Measurements from ENCODE around the gene ATF2.

Gene ATF2, protein sequence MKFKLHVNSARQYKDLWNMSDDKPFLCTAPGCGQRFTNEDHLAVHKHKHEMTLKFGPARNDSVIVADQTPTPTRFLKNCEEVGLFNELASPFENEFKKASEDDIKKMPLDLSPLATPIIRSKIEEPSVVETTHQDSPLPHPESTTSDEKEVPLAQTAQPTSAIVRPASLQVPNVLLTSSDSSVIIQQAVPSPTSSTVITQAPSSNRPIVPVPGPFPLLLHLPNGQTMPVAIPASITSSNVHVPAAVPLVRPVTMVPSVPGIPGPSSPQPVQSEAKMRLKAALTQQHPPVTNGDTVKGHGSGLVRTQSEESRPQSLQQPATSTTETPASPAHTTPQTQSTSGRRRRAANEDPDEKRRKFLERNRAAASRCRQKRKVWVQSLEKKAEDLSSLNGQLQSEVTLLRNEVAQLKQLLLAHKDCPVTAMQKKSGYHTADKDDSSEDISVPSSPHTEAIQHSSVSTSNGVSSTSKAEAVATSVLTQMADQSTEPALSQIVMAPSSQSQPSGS

DNA sequence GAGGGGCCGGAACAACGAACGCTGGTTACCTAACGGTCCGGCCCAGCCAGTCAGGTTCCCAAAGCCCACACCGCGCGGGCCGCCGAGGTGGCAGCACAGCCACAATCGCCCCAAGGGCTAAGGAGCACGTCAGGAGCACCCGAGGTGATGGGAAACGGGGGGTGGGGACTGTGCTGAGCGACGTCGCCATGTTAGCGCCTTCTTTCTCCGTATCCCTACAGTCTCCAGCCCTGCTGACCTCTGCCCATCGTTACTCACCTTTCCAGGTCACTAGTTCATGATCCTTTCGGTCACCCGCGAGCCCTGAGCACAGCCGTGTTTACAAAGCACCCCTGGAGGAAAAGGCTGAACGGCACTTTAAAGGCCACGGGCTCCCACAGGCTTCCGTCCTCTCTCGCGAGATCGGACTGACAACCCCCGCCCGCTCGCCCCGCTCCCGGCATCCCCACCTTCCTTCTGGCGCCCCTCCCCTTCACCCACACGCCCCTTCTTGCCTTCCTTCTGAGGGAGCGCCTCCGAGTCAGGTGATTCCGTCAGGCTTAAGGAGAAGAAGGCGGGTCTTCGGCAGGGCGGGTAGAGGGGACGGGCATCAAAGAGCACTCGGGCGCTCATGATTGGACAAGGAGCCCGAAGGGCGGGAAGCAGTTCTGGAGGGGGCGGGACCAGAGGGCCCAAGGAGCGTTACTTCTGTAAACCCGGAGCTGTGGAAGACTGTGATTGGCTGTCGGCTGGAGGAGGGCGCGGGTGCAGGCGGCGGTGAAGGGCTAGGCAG lies at the start of gene ATF2:
Gene ATF2, minus strand, starts transcription at position 412 of the 772 bp plus-strand sequence. CDS start 31,760 bp downstream, outside the sequence.
- in situ Hi-C loops (cut with HindIII; ENCODE audit: low sequenced_read_pairs) = no loop called here

DNA sequence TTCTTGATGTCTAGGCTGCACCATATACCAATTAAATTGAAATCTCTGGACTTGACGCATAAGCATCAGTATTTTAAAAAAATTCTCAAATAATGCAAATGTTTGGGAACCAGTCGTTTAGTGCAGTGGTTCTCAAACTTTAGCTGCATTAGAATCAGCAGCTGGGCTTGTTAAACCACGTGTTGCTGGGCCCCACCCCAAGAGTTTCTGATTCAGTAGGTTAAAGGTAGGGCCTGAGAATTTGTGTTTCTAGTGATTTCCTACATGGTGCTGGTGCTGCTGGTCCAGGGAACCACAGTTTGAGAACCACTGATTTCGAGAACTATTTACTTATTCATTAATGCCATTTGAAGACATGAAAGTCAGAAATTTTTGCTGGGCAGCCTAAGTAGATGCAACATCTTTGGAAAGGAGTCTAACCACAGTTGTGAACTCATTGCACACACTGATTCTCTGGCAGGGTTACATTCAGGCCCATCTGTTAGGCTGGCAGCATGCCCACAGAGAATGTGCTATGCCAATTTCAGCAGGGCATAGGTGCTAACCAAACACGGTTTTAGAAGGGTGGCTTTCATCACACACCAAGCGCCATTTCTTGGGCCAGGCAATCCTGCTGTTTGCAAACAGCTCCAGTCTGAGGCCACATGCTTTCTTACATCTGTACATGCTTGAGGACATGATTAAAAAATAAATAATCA lies 39.9 kb upstream of the ATF2 start:
- in situ Hi-C loops (cut with HindIII; ENCODE audit: low sequenced_read_pairs) = no loop called here

DNA sequence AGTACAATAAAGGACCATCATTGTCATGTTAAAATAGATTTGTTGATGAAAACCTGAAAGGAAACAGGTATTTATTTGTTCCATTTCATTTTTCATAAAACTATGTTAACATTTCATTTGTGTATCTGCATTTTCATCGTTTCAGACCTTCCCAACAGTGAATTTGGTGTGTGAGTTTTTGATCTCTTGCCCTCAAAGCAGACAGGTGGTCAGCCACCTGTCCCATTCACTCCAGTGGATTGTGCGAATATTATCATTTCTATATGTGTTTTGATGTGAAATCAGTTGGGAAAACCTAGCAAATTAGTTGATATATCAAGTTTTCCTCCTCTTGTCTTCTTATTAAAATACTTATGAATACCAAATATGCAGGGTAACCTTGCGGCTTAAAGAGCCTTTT lies 38.9 kb upstream of the ATF2 start:
- in situ Hi-C loops (cut with HindIII; ENCODE audit: low sequenced_read_pairs) = no loop called here

DNA sequence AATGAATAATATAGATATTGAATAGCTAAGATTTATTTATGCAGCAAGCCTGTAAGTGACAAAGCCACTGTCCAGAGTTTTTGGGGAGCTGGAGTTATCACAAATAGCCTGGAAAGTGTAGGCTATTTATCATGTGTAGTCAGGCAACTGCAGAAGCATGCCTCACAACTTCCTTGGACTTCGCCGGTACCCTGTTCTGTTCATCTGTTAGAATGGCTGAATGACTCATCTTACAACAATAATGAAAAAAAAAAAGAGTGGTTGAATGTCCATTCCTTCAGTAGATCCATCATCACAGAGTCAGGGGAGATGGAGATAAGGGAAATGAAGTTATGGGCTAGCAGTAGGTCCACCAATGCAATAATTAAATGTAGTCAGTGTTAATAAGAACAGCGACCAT lies 37.5 kb upstream of the ATF2 start:
- in situ Hi-C loops (cut with HindIII; ENCODE audit: low sequenced_read_pairs) = no loop called here

DNA sequence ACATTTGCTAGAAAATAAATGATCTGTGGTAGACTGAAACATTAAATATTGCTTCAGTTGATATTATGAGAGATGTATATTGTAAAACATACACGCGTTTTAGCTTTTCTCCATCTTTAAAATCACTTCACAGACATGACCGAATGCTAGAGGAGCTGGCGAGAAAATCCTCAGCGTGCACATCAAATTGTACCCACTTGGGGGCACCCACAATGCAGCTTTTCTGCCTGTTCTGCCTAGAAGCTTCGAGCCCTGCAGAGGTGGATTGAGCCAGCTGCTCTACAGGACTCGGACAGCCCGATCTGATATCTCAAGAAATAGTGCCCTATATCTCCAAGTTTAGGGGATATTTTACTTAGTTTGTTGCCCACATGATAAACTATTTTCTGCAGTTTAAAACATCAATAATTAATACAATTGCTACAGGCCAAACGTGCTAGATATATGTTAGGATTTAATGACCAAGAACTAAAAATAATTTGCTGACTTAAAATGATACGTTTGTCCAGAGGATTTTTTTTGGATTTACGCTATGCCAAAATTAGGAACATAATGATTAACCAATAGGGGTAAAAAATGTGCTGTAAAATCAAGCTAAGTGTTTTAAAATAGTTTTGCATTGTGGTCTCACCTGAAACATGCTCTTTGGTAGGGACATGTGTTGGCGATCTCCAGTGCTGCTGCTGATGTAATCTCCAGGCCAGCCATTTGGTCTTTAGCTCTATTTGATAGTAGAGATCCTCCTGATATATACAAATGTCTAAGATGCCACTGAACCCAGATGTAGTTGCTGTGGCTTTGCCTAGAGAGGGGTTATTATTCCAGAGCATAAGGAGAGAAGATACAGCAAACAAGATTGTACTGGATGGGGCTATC lies 35.9 kb upstream of the ATF2 start:
- in situ Hi-C loops (cut with HindIII; ENCODE audit: low sequenced_read_pairs) = no loop called here

DNA sequence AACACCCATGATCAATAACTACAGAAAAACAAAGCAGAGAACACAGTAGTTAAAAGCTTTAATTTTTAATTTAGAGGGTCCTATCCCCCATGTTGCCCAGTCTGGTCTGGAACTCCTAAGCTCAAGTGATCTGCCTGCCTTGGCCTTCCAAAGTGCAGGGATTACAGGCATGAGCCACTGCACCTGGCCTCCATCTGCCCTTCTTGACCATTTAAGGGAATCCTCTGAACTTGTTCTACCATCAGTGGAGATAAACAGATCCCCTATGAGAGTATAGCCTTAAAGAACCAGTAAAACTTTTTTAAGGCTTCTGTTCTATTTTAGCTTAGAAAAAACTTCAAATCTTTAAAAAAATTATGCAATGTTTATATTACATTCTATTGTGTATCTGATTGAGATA lies 27.0 kb upstream of the ATF2 start:
- in situ Hi-C loops (cut with HindIII; ENCODE audit: low sequenced_read_pairs) = no loop called here

DNA sequence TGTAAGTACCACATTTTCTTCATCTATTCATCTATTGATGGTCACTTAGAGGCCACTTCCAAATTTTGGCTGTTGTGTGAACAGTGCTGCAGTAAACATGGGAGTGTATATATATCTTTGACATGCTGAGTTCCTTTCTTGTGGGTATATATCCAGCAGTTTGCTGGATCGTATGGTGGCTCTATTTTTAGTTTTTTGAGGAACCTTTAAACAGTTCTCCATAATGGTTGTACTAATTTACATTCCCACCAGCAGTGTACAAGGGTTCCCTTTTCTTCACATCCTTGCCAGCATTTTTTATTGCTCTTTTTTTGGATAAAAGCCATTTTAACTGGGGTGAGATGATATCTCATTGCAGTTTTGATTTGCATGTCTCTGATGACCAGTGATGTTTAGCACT lies 20.8 kb upstream of the ATF2 start:
- in situ Hi-C loops (cut with HindIII; ENCODE audit: low sequenced_read_pairs) = no loop called here

DNA sequence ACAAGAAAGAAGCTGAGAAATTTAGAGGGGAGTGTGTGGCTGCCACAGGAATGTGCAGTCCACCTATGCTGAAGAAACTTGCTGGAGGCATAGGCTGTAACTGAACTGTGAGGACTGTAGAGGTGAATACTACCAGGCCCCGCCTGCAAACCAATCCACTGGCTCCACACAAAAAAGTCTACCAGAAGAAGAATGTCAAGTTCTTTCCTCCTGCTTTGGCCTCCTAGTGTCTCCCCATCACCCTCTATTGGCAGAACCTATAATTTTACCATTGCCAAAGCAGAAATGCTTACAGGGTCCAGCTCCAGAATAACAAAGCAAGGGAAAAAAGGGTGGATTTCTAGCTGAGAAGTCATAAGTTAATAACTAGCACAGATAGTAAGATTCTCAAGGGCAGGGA lies 19.4 kb upstream of the ATF2 start:
- in situ Hi-C loops (cut with HindIII; ENCODE audit: low sequenced_read_pairs) = no loop called here

DNA sequence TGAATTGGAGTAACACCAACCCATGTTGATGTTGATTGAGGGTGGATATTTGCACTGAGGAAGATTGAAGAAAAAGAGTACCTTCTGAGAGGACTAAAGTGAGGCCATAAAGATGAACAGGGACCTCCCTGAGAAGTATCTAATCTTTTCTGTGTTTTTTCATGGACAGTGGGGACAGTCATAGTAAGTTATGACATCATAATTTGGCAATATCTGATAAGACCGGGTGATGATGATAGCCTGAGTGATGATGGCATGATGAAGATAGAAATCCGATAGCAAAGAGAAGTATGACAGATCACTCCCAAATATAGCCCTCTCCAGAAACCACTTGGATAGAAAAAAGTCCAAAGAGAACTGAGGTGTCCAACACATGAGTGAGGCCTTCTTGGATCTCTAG lies 15.7 kb upstream of the ATF2 start:
- in situ Hi-C loops (cut with HindIII; ENCODE audit: low sequenced_read_pairs) = no loop called here

DNA sequence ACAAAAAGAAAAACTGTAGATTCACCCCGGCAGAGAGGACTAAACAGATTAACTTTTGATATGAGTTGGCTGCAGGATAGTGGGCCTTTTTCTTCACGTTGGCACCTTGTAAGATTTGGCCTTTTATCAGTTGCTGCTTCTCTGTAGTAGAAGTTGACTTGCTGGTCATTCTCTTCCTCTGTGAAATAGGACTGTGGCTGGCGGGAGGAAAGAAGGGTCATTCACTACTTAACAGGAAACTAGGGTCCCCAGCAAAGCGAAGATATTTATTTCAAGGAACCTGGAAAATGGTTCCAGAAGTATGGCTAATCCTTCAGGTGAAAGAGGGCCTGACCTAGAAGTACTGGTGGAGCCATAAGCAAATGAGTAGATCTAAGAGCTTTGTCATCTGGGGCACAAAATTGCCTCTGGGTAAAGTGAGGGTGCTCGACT lies 13.9 kb upstream of the ATF2 start:
- in situ Hi-C loops (cut with HindIII; ENCODE audit: low sequenced_read_pairs) = no loop called here

DNA sequence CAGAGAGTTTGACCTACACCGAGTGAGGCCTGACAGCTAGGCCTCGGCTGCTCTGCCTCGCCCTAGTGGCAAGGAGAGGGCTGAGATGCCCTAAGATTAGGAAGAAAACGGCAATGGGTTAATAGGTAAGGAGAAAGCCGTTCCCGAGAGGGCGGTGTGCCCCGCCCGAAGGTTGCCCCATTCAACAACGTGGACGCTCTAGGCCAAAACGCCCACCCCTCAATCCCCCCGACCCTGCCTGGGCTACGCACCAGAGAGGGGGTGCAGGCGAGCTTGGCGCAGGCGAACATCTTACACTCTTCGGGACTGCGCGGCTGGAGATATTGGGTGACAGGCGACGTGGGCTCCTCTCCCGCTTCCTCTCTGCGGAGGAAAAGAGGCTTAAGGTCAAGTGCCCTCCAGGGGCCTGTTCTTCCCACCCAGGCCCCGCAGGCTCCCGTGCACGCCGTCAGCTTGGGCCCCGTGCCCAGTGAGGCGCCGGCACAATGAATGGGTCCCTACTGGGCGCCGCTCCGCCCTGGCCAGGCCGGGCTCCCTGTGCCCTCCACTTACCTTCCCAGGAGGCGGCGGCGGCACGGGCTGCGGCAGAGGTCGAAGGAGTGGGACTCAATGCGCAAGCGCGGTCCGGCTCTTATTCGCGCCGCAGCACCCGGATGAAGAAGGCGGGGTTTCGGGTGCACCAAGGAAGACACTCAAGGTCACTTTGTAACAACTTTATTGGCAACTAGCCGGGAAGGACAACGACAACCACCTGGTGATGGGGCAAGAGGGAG lies 13.3 kb upstream of the ATF2 start, which contains the start of gene ATP5MC3:
Gene ATP5MC3, minus strand, starts transcription at position 607 of the 773 bp plus-strand sequence. Its CDS starts 317 bp downstream, at position 290.
- in situ Hi-C loops (cut with HindIII; ENCODE audit: low sequenced_read_pairs) = no loop called here

DNA sequence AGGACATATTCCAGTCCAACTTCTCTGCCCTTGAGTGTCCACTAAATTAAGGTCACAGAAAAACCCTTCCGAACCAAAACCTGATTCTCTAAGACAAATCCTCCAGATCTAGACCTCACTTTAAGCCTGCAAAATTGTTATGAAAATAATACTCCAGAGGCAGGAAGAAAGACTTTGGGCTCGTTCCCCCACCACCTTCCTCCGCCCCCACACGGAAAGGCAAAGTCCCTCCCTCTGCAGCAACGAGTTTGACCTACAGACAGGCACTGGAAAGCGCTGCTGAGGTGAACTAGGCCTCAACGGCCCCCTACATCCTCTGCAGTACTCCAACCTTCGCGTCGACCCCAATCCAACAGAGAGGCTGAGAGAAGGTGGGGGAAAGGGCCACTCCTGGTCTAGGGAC lies 12.7 kb upstream of the ATF2 start:
- in situ Hi-C loops (cut with HindIII; ENCODE audit: low sequenced_read_pairs) = no loop called here

DNA sequence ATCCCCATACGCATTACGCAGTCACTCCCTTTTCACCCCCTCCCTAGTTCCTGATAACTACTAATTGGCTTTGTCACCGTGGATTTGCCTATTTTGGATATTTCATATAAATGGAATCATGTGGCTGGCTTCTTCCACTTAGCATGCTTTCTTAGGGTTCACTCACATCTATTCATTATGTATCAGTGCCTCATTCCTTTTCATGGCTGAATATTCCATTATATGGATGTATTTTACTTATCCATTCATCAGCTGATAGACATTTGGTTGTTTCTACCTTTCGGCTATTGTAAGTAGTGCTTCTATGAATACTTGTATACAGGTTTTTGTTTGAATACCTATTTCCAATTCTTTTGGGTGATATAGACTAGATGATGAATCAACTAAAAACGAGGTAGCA lies 8.6 kb upstream of the ATF2 start:
- in situ Hi-C loops (cut with HindIII; ENCODE audit: low sequenced_read_pairs) = no loop called here

DNA sequence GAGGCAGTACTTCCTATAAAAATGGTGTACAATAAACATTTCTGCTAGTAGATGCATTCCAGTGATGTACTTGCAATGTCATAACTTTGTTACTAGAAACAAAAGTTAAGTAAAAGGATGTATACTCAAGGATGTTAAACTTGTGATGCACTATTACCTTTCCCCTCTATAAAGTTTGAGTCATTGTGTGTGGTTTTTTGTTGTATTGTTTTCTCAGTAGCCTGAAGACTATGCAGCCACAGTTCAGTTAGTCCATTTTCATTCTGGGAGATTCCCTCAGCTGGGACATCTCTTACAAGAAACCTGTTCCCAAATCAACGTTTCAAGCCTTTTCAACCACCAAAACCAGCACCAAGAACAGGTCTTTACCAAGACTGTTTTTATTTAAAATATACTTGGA lies 7.9 kb upstream of the ATF2 start:
- in situ Hi-C loops (cut with HindIII; ENCODE audit: low sequenced_read_pairs) = no loop called here

DNA sequence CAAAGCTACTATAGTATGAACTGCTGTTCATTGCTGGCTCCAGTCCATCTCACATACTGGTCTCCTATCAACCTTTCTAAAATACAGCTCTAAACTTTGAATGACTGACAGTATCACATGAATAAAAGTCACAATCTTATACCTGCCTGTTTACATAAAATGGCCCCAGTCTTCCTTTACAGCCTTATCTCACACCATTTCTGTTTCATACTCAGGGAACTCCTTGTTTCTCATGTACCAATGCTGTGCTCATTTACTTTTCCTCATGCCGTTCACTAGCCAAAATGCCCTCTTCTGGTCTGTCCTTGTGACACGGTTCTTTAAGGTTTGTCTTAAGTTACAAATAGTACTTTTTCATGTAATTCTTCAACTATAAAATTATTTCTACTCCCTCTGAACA lies 7.3 kb upstream of the ATF2 start:
- in situ Hi-C loops (cut with HindIII; ENCODE audit: low sequenced_read_pairs) = no loop called here

DNA sequence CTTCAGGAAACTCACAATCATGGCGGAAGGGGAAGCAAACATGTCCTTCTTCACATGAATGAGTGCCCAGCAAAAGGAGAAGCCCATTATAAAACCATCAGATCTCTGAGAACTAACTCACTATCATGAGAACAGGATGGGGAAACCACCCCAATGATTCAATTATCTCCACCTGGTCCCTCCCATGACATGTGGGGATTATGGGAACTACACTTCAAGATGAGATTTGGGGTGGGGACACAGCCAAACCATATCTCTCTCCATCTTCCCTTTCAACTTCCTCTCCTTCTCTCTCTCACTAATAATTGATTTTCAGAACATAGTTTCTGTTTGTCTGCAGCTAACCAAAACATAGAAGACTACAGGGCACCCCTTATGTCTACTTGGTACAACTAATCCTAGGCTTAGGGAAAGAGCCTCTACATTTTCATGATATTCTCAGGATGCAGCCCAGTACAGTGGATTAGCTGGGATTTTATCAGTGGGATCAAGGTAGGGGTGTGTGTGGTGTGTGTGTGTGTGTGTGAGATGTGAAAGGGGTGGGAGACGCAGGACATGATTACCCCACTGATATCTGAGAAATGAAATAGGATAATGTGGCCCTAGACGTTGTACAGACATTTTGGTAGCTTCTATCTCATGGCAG lies 2.8 kb upstream of the ATF2 start:
- in situ Hi-C loops (cut with HindIII; ENCODE audit: low sequenced_read_pairs) = no loop called here

DNA sequence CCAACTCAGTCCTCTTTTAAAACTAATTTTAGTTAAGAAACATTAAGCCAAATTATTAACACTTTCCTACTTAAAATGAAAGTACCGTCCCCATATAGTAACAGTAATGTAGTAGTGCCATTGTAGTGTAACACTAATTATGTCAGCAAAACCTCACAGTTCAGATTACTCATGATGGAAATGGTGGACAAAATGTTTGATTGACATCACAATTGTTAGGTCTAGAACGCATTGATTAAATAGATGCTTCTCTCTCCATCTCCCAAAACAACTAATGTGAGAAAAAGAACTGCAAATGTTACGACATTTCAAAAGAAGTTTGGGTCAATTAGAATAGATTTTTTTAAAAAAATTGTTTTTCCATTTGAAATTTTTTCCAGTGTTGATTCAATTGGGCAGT lies 1.2 kb upstream of the ATF2 start:
- in situ Hi-C loops (cut with HindIII; ENCODE audit: low sequenced_read_pairs) = no loop called here

DNA sequence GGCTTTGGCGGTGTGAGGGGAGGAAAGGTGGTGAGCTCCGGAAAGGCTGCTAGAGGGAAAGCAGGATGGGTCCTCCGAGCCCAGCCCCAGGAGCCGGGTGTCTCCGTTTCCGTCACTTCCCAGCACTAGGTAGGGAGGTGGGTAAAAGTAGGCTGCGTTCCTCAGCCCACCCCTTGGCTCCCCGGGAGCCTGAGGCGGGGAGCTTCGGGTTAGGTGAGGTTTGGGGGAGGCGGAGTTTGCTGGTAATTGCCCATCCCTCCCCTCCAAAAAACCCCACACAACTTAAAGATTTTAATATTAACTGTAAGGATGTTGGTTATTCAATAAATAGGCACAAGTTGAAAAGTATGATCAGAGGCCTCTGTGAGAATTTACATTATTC lies 552 bp upstream of the ATF2 start:
- in situ Hi-C loops (cut with HindIII; ENCODE audit: low sequenced_read_pairs) = no loop called here

Data from endothelial cell of hepatic sinusoid (primary cell).